NOMO-1 (cell line): ENCODE data around the gene LRRC2.
A peak's percentile ranks its signal among the peaks of the same experiment; 100 is the strongest.
"Not testable (repeated sequence)": the region's sequence is repeated elsewhere in the genome, so short reads cannot be mapped to it uniquely, and the experiment has no call there.

Experiments
- DNase-seq, 2 experiments: peaks; one replicate each; lab custom pipeline; 2025; ENCODE audit not compliant: unreplicated experiment in 2 of 2; lab: John Stamatoyannopoulos, UW

Gene LRRC2

DNA sequence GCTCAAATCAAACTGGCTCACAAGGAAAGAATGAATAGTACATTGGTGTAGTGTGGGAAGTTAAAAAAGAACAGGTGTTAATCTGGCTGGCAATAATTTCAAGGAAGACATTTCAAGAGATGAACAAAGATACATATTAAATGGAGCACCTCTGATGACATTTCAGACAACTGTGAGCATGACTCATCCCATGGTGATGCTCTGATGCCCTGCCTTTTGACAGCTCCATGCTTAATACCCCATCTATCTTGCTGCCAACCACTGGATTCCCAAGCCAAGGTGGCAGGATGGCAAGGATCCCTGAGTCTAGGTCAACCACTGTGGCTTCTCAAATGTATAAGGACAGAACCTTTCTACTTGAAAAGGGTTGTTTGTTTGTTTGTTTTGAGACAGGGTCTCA lies 29.3 kb downstream of the LRRC2 start:
- DNase-seq, result no peak

DNA sequence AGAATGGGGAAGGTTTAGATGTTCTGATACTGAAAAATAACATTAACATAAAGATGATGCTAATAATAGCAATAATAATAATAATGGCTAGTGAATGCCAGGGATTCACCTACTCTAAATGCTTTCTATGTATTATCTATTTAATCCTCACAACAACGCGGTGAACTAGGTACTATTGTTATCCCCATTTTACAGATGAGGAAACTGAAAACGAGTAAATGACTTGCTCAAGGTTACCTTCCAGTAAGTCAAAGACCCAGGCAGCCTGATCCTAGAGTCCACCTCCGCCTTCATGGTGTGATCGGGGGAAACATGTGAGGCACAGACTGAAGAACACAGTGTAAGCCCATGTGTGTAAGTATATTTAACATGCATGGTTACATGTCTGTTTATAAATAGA lies 30.4 kb downstream of the LRRC2 start:
- no peak for DNase-seq

DNA sequence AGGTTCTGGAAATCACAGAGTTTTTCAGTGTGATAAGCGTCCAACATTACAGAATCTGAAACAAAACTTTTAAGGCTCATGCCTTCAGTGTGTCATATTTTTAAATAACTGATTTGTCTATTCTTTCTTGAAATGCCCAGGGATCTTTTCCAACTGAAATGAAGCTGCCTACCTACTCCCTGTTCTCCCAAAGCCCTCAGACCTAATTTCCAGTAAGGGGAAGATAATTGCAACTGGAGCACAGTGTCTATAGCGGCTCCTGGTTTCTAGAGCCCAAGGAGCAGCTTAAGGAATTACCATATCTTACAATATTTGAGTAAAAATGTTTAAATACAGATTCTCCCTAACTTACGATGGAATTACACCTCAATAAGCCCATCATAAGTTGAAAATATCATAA lies 33.0 kb downstream of the LRRC2 start:
- no peak for DNase-seq

DNA sequence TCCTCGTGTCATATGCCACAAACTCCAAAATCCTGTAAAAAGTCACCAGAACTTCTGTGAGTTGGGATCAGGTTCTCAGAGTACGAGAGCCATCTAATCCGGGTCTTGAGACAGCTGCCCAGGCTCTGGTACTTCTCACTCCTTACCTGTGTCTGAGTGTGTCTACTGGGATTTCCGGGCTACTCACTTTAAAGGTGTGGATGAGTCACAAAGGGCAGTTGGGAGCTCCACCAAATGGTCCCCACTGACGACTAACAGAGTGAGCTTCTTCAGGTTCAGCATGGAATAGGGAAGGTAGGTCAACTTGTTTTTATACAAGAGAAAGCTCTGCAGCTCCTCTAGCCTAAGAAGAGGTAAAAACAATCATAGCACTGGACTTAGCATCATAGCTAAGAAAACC lies 38.9 kb downstream of the LRRC2 start:
- DNase-seq, result no peak

DNA sequence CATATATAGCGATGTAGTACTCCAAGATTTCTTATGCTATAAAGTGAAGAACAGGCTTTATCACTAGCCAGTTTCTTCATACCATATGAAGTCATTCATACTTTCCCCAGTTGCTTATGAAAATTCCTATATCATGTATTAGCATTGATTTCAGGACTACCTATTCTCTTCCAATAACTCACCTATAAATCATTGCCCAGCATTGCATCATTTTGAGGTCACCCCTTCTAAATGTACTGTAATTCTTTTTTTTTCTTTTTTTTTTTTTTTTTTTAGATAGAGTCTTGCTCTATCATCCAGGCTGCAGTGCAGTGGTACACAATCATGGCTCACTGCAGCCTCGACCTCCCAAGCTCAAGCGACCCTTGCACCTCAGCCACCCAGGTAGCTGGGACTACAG lies 41.3 kb downstream of the LRRC2 start:
- DNase-seq, result no peak

DNA sequence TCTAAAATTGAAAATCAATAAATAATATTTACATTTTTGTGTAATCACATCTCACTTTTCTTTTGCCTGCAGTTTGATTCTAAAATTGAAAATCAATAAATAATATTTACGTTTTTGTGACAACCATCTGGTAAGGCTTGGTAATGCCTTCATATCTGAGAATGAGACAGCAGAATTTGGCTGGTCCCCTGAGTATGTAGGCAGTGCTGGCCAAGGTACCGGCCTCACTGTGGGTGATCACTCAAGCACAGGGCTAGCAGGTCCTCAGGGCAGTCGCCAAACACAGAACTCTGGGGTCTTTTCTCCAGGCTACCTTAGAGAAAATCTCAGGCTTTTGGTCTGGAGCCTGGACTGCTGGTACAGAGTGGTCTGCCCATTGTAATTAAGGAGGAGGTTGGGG lies 42.1 kb downstream of the LRRC2 start:
- DNase-seq, result no peak

DNA sequence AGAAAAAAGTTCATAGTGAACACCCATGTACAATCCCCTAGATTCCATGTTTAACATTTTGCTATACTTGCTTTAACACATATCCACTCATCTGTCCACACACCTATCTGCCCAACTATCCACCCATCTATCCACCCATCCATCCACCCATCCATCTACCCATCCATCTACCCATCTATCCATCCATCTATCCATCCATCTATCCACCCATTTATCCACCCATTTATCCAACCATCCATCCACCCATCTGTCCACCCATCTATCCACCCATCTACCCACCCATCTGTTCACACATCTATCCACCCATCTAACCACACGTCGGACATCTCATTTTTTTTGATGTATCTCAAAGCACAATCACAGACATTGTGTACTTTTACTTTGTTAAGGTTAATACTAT lies 42.5 kb downstream of the LRRC2 start:
- no peak for DNase-seq

DNA sequence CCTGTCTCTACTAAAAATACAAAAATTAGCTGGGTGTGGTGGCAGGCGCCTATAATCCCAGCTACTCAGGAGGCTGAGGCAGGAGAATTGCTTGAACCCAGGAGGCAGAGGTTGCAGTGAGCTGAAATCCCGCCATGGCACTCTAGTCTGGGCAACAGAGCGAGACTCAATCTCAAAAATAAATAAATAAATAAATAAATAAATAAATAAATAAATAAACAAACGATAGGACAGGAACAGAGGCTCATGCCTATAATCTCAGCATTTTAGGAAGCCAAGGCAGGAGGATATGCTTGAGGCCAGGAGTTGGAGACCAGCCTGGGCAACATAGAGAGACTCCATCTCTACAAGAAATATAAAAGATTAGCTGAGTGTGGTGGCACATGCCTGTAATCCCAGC lies 43.9 kb downstream of the LRRC2 start:
- DNase-seq, result not testable (repeated sequence)

DNA sequence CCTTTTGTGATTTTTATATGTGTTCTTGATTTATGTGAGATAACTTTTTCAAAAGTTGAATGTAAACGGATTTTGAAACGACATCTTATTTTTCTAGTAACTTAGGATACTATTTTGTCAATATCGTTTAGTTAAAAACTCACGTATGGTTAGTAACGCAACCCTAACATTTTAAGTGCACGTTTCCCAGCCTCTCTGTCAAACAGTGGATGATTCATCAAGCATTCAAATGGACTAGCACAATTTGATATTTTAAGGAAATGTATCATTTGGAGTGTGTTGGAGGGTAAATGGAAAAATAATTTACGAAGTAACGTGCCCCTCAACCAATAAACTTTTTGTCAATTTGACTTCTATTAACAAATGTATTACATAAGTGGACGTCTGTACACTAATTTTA lies 45.0 kb downstream of the LRRC2 start:
- no peak for DNase-seq

DNA sequence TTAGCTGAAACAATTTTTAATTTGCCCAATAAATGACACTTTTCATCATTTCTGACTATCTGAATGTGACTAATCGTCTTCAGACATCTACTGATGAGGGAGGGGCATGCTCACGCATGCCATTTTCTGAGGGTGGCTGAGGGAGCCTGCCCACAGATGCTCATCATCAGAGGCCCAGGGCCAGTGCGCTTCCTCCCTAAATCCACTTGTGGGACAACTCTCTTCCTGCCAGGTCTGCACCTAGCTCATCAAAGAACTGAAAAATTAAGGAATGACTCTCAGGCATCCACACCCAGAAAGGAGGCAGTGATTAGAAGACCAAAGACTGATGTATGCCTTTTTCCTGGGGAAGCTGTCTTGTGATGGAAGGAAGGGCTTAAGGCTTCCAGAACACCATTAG lies 45.6 kb downstream of the LRRC2 start:
- no peak for DNase-seq

DNA sequence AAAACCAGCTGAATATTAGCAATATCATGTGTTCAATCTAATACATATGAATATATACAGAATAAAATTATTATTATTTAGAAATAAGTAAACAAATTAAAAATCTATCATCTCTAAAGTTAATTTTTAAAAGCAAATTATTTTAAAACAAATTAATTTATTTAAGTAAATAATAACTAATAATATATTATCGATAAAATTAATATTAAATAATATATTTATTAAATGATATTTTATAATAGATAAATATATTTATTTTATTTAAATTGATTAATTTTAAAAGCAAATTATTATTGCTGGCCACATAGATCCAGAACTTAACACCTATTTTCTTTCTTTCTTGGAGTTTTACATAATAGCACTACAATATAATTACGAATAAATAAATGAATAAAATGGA lies 46.1 kb downstream of the LRRC2 start:
- DNase-seq, result no peak

DNA sequence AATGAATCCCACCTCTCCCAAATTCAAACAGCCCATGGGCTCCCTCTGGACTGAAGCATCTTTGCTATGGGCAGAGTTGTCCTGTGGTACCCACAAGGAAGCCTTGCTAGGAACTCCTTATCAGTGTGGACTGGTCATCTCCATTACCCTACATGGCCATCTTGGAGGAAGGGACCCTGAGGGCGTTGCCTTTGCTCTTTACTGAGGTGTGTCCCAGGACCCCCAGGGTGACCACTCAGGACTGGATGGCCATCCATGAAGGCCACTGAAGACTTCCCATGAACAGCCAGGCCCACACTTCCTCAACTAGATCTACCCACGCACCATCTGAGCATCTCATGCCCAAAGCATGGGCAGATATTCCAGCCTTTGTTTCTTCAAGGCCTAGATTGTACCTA lies 48.3 kb downstream of the LRRC2 start:
- no peak for DNase-seq

DNA sequence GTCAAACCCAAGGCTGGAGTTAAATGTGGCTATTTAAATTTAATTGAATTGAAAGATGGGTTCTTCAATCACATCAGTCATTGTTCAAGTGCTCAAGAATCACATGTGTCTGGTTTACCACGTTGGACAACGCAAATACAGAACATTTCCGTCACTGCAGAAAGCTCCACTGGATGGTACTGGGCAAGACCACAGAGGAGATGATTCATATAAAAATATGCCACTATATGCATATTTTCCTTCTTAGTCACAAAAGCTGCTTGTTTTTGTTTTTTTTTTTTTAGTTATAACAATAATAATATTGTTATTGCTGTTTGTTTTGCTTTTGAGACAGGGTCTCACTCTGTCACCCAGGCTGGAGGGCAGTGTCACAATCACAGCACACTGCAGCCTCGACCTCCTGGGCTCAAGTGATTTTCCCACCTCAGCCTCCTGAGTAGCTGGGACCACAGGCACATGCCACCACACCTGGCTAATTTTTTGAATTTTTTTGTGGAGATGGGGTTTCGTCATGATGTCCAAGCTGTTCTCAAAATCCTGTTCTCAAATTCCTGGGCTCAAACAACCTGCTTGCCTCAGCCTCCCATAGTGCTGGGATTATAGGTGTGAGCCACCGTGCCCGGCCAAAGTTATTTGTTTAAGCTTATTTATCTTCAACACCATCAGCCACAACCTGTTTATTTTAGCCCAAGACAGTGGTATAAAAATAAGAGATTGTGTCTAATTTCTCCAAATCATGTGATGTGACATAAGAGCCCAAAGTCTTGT lies 48.9 kb downstream of the LRRC2 start:
- DNase-seq, result no peak

DNA sequence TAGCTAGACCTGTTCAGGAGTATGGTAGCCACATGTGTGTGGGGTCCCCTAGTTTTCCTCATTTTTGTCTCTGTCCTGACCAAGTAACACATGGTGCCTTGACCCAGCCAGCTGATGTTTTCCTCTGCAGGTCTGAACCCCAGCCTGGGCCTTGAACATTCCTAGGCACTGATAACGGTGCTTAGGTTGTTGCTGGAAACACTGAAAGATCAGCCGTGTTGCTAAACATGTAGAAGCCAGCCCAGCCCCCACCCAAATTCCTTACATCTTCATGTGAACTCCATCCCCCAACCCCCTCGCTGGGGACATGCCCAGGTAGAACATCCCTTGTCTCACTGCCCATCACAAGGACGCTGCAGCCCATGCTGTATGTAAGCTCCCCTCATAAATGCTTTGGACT lies 49.6 kb downstream of the LRRC2 start:
- DNase-seq, result no peak

DNA sequence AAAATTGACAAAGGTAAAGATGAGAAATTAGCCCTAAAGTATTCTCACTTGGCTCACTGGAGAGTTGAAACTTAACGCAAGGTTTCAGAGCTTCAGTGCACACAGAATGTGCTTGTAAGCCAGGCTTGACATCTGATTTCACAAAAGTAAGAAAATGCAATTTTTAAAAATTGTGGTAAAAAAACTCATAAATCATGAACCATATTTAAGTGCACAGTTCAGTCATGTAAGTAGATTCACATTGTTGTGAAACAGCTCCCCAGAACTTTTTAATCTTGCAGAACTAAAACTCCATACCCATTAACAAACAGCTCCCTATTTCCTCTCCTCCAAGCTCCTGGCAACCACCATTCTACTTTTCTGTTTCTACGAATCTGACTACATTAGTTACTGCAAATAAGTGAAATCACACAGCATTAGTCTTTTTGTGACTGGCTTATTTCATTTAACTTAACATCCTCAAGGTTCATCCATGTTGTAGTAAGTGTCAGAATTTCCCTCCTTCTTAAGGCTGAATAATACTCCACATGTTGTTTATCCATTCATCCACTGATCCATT lies 53.8 kb downstream of the LRRC2 start:
- peak; percentile 33 to 79 for DNase-seq

DNA sequence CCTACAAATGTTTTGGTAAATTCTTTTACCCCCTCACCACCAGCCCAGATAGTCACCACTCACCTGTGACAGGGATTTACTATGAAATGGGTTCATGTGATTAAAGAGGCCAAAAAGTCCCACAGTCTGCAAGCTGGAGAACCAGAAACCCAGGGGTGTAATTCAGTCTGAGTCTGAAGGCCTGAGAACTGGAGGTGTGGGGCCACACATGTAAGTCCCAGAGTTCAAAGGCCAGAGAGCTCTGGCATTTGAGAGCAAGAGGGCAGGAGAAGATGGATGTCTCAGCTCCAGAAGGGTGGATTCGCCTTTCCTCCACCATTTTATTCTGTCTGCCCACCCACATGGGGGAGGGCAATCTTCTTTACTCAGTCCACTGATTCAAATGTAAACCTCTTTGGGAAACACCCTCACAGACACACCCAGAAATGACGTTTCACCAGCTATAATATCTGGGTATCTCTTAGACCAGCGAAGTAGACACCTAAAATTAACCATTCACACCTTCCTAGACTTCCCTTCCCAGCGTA lies 56.4 kb downstream of the LRRC2 start:
- no peak for DNase-seq

DNA sequence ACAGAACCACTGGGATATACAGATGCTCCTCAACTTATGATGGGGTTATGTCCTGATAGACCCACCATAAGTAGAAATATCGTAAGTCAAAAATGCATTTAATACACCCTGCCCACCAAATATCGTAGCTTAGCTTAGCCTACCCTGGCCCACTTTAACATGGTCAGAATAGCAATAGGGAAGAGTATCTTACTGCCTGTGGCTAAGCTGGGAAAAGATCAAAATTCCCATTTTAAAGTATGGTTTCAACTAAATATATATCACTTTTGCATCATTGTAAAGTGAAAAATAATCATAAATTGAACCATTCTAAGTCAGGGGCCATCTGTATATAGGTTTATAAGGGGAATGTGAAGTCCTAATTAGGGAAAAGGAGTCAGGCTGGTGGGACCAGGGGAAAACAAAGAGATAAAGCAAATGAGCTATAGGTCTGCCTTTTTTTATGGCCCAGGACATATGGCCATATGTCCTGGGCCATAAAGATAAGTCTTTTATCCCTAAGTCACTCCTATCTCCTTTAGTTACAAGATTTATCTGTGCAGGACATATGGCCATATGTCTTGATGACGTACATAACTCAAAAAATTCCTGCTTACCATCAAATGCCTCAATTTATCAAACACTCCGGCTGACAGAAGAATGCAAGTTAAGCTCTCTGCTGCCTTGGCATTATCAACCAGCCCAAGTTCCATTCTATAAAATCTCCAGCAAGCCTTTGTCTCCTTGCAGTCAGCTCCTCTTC lies 57.1 kb downstream of the LRRC2 start:
- no peak for DNase-seq

DNA sequence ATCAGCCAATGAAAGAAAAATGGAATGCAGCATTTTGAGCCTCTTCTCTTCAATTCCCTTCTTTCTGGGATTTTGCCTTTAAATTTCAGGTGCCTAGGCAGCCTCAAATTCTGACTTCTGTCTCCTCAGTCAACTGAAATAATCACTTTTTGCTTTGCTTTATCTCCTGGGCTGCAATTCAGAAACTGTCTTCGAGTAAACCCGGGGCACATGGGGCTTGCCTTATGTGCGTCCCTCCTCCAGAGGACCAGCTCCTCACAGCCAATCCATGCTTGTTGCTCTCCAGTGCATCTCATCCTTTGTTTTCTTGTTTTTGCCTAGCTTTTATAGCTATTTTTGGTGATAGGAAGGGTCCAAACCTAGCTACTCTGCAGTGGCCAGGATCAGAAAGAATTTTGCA lies 59.6 kb downstream of the LRRC2 start:
- DNase-seq, result no peak

DNA sequence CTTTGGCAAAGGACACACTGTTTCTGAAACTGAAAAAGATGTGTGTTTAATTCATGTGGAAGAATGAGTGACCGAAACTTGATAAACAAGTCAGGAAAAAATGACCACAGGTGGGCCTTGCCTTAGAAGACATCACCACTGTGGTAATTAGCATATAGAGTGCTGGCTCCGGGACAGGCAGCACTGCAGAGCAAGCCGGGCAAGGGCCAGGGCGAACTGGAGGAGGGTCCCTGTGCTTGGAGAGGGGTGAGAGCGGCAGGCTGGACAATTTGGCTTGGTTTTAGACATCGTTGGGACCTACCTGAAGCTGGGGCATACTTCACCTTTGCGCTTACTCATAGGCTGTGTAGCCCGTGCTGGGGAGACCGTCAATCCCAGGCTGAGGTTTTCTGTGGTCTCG lies 60.1 kb downstream of the LRRC2 start:
- DNase-seq, result no peak

DNA sequence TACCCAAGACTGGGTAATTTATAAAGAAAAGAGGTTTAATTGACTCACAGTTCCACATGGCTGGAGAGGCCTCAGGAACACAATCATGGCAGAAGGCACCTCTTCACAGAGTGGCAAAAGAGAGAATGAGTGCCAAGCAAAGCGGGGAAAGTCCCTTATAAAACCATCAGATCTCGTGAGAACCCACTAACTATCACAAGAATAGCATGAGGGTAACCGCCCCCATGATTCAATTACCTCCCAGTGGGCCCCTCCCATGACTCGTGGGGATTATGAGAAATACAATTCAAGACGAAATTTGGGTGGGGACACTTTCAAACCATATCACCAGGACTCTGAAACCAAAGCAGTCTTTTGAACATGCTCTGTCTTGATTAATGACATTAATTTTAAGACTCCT lies 61.3 kb downstream of the LRRC2 start:
- DNase-seq, result no peak

DNA sequence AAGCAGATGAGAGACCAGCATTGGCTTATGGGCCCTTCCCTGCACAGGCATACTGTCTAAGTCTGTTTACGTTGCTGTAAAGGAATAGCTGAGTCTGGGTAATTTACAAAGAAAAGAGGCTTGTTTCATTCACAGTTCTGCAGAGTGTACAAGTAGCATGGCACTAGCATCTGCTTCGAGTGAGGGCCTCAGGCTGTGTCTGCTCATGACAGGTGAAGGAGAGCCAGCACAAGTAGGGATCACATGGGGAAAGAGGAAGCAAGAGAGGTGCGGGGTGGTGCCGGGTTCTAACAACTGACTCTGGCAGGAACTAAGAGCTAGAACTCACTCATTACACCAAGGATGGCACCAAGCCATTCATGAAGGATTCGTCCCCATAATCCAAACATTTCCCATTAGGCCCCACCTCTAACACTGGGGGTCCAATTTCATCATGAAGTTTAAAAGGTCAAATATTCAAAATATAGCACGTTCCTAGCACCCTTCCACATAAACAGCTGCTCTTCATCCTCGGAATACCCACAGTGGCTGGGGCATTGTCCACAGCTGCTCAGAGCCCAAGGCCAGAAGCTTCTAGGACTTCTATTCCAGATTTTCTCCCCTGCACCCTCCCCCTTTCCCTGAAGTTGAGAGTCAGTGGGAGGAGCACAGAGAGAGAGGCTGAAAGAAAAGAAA lies 62.8 kb downstream of the LRRC2 start:
- DNase-seq, result no peak
